Vagina (tissue), 2 donors: ENCODE data around the gene GALNTL6.

Source experiments
- POLR2A ChIP-seq, 2 donors: fragments of 450-650 bp; IDR thresholded peaks; one replicate each; pipeline ENCODE4 v1.6.1; 2017; ENCODE audit warnings: antibody characterized with exemption in 2 of 2, mild to moderate bottlenecking in 2 of 2, moderate library complexity in 2 of 2
- POLR2AphosphoS5 ChIP-seq, 2 donors: sonication (generic); formaldehyde crosslinking; IDR thresholded peaks; one replicate each; pipeline ENCODE4 v1.9.0; 2017; ENCODE audit warnings: antibody characterized with exemption in 2 of 2, mild to moderate bottlenecking in 2 of 2, low read depth in 1 of 2; ENCODE audit not compliant: insufficient read depth in 1 of 2
- TF ChIP-seq, protein P1 (sequence below), 3 experiments: fragments of 450-650 bp in 2 of 3; fragments of 200-600 bp in 1 of 3; sonication (generic) in 1 of 3; IDR thresholded peaks; one replicate each; pipeline ENCODE4 v1.5.1; 2017 to 2019; ENCODE audit warnings: antibody characterized with exemption in 3 of 3, mild to moderate bottlenecking in 2 of 3, moderate library complexity in 2 of 3

DNA sequence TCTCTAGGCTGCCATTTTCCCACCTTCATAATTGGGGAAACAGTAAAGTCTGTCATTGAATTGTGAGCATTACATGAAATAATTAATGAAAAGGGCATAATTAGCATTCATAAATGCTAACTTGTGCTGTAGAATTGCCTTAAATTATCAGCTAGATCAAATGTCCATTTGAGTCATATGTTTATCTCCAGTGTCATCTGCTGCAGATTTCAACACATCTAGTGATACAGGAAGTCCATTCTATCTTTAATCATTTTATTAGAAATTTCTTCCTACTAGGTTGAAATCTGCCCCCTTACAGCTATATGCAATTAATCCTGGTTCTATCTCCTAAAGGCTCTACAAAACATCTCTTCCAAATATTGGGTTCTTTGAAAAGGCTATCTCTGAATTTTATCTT is 1115.1 kb downstream of the GALNTL6 start:
- TF ChIP-seq, protein P1, sequence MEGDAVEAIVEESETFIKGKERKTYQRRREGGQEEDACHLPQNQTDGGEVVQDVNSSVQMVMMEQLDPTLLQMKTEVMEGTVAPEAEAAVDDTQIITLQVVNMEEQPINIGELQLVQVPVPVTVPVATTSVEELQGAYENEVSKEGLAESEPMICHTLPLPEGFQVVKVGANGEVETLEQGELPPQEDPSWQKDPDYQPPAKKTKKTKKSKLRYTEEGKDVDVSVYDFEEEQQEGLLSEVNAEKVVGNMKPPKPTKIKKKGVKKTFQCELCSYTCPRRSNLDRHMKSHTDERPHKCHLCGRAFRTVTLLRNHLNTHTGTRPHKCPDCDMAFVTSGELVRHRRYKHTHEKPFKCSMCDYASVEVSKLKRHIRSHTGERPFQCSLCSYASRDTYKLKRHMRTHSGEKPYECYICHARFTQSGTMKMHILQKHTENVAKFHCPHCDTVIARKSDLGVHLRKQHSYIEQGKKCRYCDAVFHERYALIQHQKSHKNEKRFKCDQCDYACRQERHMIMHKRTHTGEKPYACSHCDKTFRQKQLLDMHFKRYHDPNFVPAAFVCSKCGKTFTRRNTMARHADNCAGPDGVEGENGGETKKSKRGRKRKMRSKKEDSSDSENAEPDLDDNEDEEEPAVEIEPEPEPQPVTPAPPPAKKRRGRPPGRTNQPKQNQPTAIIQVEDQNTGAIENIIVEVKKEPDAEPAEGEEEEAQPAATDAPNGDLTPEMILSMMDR (IDR thresholded peaks at IDR 0.05) = no peak
- TF ChIP-seq POLR2AphosphoS5 (IDR thresholded peaks at IDR 0.05; ENCODE audit: insufficient read depth in 1 of 2, low read depth in 1 of 2) = no peak
- TF ChIP-seq POLR2A (IDR thresholded peaks at IDR 0.05) = no peak
